Endothelial cell of umbilical vein (primary cell): ENCODE results near the gene CETN3. TPM values are rescaled to one million over a fixed set of nuclear protein-coding genes. Genes with fewer than 3 reads are reported as not detected.

ENCODE experiments used
- BruUV-seq: library from RNA; stranded (reverse); fragments of 400-500 nt; replicated peaks from 2 replicates; lab custom pipeline; 2021; lab: Mats Ljungman, UMichigan
- CTCF ChIA-PET: fragments of 300-600, 350-600 bp; sonication (Branson Sonifier 250); formaldehyde crosslinking; loops from one replicate; lab custom pipeline; 2021; ENCODE audit warnings: antibody characterized with exemption, inconsistent platforms; lab: Charles Lee
- POLR2A ChIA-PET: fragments of 300-600, 350-600 bp; sonication (Branson Sonifier 250); formaldehyde crosslinking; loops from one replicate; lab custom pipeline; 2021; ENCODE audit warnings: antibody characterized with exemption, inconsistent platforms; lab: Charles Lee
- DNase-seq: peaks from one replicate; pipeline ENCODE4 v3.0.0-alpha.2; 2011; ENCODE audit warnings: low read depth, low spot score
- FAIRE-seq: peaks from 2 replicates; lab custom pipeline; 2011; peaks lifted over from hg19 to GRCh38; lab: Jason Lieb, UNC
- H2AFZ ChIP-seq: 2 replicates; pipeline ENCODE4 v1.6.0; 2012; ENCODE audit warnings: low read depth, low read length, control low read depth, inconsistent platforms
- H3K27ac ChIP-seq: 2 replicates; pipeline ENCODE4 v1.5.1; 2011; ENCODE audit warnings: low read depth, mild to moderate bottlenecking, control low read depth, low read length, moderate library complexity; ENCODE audit not compliant: insufficient read depth
- H3K27me3 ChIP-seq, 2 experiments: 2 replicates each; pipeline versions ENCODE4 v1.6.0 to v1.6.1; 2011; ENCODE audit warnings: low read length in 2 of 2, mixed read lengths in 1 of 2; ENCODE audit not compliant: control insufficient read depth in 2 of 2, insufficient read depth in 2 of 2
- H3K36me3 ChIP-seq, 2 experiments: 2 replicates in 1 of 2; 3 replicates in 1 of 2; pipeline ENCODE4 v1.5.1; 2011; ENCODE audit warnings: low read length in 2 of 2, mild to moderate bottlenecking in 1 of 2, moderate library complexity in 1 of 2; ENCODE audit not compliant: control insufficient read depth in 2 of 2, insufficient read depth in 2 of 2; ENCODE audit errors: extremely low read depth in 1 of 2
- H3K4me1 ChIP-seq: 3 replicates; pipeline ENCODE4 v1.5.1; 2011; ENCODE audit warnings: mild to moderate bottlenecking, low read length; ENCODE audit not compliant: control insufficient read depth, insufficient read depth; ENCODE audit errors: extremely low read depth
- H3K4me2 ChIP-seq: 2 replicates; pipeline ENCODE4 v1.6.1; 2011; ENCODE audit warnings: low read length, control low read depth, mixed read lengths; ENCODE audit not compliant: insufficient read depth
- H3K4me3 ChIP-seq, 3 experiments: fragments of 200-600 bp in 1 of 3; sonication (generic), shearing (Covaris generic) in 1 of 3; replicated peaks in 1 of 3; 2 replicates each; pipeline ENCODE4 v1.5.1; 2011 to 2016; ENCODE audit warnings: control low read depth in 3 of 3, low read length in 3 of 3, mild to moderate bottlenecking in 2 of 3, inconsistent platforms in 1 of 3, low read depth in 1 of 3, moderate library complexity in 1 of 3; ENCODE audit not compliant: insufficient read depth in 1 of 3
- H3K79me2 ChIP-seq: 2 replicates; pipeline ENCODE4 v1.6.0; 2012; ENCODE audit warnings: low read length, inconsistent platforms; ENCODE audit not compliant: control insufficient read depth, insufficient read depth
- H3K9ac ChIP-seq: replicated peaks from 2 replicates; pipeline ENCODE3; 2011; ENCODE audit warnings: low read length, control low read depth; ENCODE audit not compliant: insufficient read depth; ENCODE audit errors: extremely low read depth
- H3K9me1 ChIP-seq: replicated peaks from 3 replicates; pipeline ENCODE4 v1.6.0; 2011; ENCODE audit warnings: mild to moderate bottlenecking, low read length; ENCODE audit not compliant: control insufficient read depth, insufficient read depth; ENCODE audit errors: extremely low read depth
- H3K9me3 ChIP-seq: replicated peaks from 2 replicates; pipeline ENCODE4 v1.5.1; 2012; ENCODE audit warnings: low read length, inconsistent platforms; ENCODE audit not compliant: control insufficient read depth, insufficient read depth
- H4K20me1 ChIP-seq: replicated peaks from 2 replicates; pipeline ENCODE3; 2011; ENCODE audit warnings: mild to moderate bottlenecking, low read length; ENCODE audit not compliant: control insufficient read depth, insufficient read depth; ENCODE audit errors: extremely low read depth
- CTCF ChIP-seq, 2 donors: IDR thresholded peaks; 1 replicate in 1 of 2; 2 replicates in 1 of 2; pipeline ENCODE4 v1.5.1; 2011; ENCODE audit warnings: low read length in 2 of 2, mild to moderate bottlenecking in 2 of 2, moderate library complexity in 2 of 2, control low read depth in 1 of 2, inconsistent platforms in 1 of 2, low read depth in 1 of 2; ENCODE audit not compliant: insufficient read depth in 1 of 2; ENCODE audit errors: extremely low read depth in 1 of 2
- EZH2 ChIP-seq: IDR thresholded peaks from 2 replicates; pipeline ENCODE4 v1.6.1; 2012; ENCODE audit warnings: borderline replicate concordance, low read depth, mild to moderate bottlenecking, moderate library complexity, low read length, inconsistent platforms; ENCODE audit not compliant: severe bottlenecking
- FOS ChIP-seq: IDR thresholded peaks from 2 replicates; pipeline ENCODE4 v1.6.1; 2011; ENCODE audit warnings: mild to moderate bottlenecking, low read length, moderate library complexity, borderline replicate concordance; ENCODE audit not compliant: insufficient read depth
- GATA2 ChIP-seq: IDR thresholded peaks from 2 replicates; pipeline ENCODE4 v1.7.0; 2011; ENCODE audit warnings: low read depth, mild to moderate bottlenecking, moderate library complexity, mixed read lengths, low read length; ENCODE audit not compliant: insufficient read length, insufficient read depth
- JUN ChIP-seq: IDR thresholded peaks from 2 replicates; pipeline ENCODE4 v1.6.1; 2011; ENCODE audit warnings: borderline replicate concordance, low read depth; ENCODE audit not compliant: insufficient read length, insufficient read depth
- MYC ChIP-seq: IDR thresholded peaks from one replicate; pipeline ENCODE4 v1.6.1; 2011; ENCODE audit warnings: mild to moderate bottlenecking, low read depth, low read length
- POLR2A ChIP-seq: IDR thresholded peaks from 2 replicates; pipeline ENCODE4 v1.6.1; 2012; ENCODE audit warnings: low read depth, mild to moderate bottlenecking, control low read depth, low read length
- POLR2AphosphoS5 ChIP-seq: IDR thresholded peaks from 2 replicates; pipeline ENCODE4 v1.6.1; 2012; ENCODE audit warnings: low read depth, mild to moderate bottlenecking, control low read depth, low read length, moderate library complexity; ENCODE audit not compliant: insufficient read depth
- dilution Hi-C: fragments of 300-500 bp; cut with MboI; formaldehyde crosslinking; loops from one replicate; pipeline ENCODE4 v1.15.0; 2019; ENCODE audit warnings: low sequenced_read_pairs; ENCODE audit not compliant: extremely low pct_ligation_motif_present
- intact Hi-C: fragments of 100-400 bp; cut with micrococcal nuclease; formaldehyde crosslinking; loops from one replicate; pipeline ENCODE4 v1.10.0; 2022
- polyA plus RNA-seq, 4 experiments: library from polyadenylated mRNA; depleted of rRNA in 3 of 4; stranded (reverse) in 3 of 4; unstranded in 1 of 4; fragments of >200 nt; gene quantifications; 2 replicates each; pipeline versions ENCODE4 v1.2.1 to v1.2.3, GENCODE V29; 2011 to 2012; ENCODE audit warnings: missing spikeins in 1 of 4
- total RNA-seq: library from RNA; stranded (reverse); gene quantifications from 2 replicates; pipeline ENCODE4 v1.2.3, GENCODE V29; 2021

Gene CETN3
- total and polyA plus RNA-seq, 2 donors (not counting 3 experiments of a cell fraction or from before 2014, with no cell fraction given) = 2.2 to 17.3 TPM

- Histone ChIP-seq H3K4me3 (no peak overlapping the region), H3K27me3 (peaks cover 0 to 2% of the 10 kb centered on the region in 2 experiments), H3K9me3 (no peaks in the 10 kb centered on the region), H2AFZ (no peak overlapping the region), H3K9me1 (no peaks in the 10 kb centered on the region), H3K79me2 (no peaks in the 10 kb centered on the region), H3K36me3 (no peaks in the 10 kb centered on the region), H3K4me1 (no peaks in the 10 kb centered on the region), H3K9ac (no peak overlapping the region), H4K20me1 (no peaks in the 10 kb centered on the region), H3K27ac (no peak overlapping the region), H3K4me2 (no peak overlapping the region)
- ChIA-PET CTCF (interaction anchor here (1.7 kb wide), 1 partner anchor 8 kb away, joined by 6 read pairs; no protein-coding TSS in a partner anchor), POLR2A (no interaction called here)
- intact Hi-C loops (no loop called here), dilution Hi-C loops (no loop called here)
- DNase-seq = no peak
- FAIRE-seq = no peak
- TF ChIP-seq POLR2AphosphoS5 (no peak), GATA2 (no peak), JUN (no peak), POLR2A (no peak), EZH2 (no peak), FOS (no peak), CTCF (IDR thresholded peaks at IDR 0.05; ENCODE audit: extremely low read depth in 1 of 2, insufficient read depth in 1 of 2, low read depth in 1 of 2, low read length in 2 of 2) (no peak), MYC (no peak)
- BruUV-seq = no TSS peak
Observed at GRCh38 chr5:90379652-90380051, 29.9 kb downstream of the CETN3 start.
